Spleen (tissue), 11 donors: ENCODE data around the gene POC5. TPM values are rescaled to one million over a fixed set of nuclear protein-coding genes. Genes with fewer than 3 reads are reported as not detected.
A peak's percentile ranks its signal among the peaks of the same experiment; 100 is the strongest.

ENCODE experiments used
- DNase-seq: peaks from one replicate; pipeline ENCODE4 v3.0.0-alpha.2; 2020
- H3K27ac ChIP-seq, 8 donors: fragments of 200-600 bp; sonication (generic) in 7 of 8; 1 replicate in 4 of 8; 2 replicates in 4 of 8; pipeline versions ENCODE4 v1.5.0 to v1.8.0; 2016 to 2021; ENCODE audit warnings: inconsistent platforms in 4 of 8, mild to moderate bottlenecking in 4 of 8, moderate library complexity in 1 of 8
- H3K27me3 ChIP-seq, 7 donors: fragments of 200-600 bp; sonication (generic) in 6 of 7; replicated peaks in 1 of 7; 1 replicate in 4 of 7; 2 replicates in 3 of 7; pipeline versions ENCODE4 v1.5.0 to v1.8.0; 2016 to 2021; ENCODE audit warnings: inconsistent platforms in 3 of 7, mild to moderate bottlenecking in 1 of 7
- H3K36me3 ChIP-seq, 6 donors: fragments of 200-600 bp; sonication (generic) in 5 of 6; 1 replicate in 4 of 6; 2 replicates in 2 of 6; pipeline versions ENCODE4 v1.5.0 to v1.8.0; 2016 to 2021; ENCODE audit warnings: inconsistent platforms in 2 of 6
- H3K4me1 ChIP-seq, 6 donors: fragments of 200-600 bp; sonication (generic) in 5 of 6; 1 replicate in 3 of 6; 2 replicates in 3 of 6; pipeline versions ENCODE4 v1.5.0 to v1.8.0; 2016 to 2021; ENCODE audit warnings: inconsistent platforms in 3 of 6
- H3K4me3 ChIP-seq, 8 donors: fragments of 200-600 bp; sonication (generic) in 7 of 8; 1 replicate in 4 of 8; 2 replicates in 4 of 8; pipeline versions ENCODE4 v1.5.0 to v1.8.0; 2016 to 2021; ENCODE audit warnings: inconsistent platforms in 4 of 8, mild to moderate bottlenecking in 4 of 8, moderate library complexity in 2 of 8
- H3K9me3 ChIP-seq, 8 donors: fragments of 200-600 bp; sonication (generic) in 7 of 8; 1 replicate in 4 of 8; 2 replicates in 4 of 8; pipeline versions ENCODE4 v1.5.0 to v1.8.0; 2016 to 2021; ENCODE audit warnings: inconsistent platforms in 4 of 8
- CTCF ChIP-seq, 11 experiments: fragments of 200-600 bp in 7 of 11; fragments of 450-650 bp in 4 of 11; sonication (generic) in 4 of 11; IDR thresholded peaks in 8 of 11; conservative IDR thresholded peaks in 3 of 11; 1 replicate in 7 of 11; 2 replicates in 4 of 11; pipeline versions ENCODE4 v1.4.0 to v1.8.0; 2016 to 2021; ENCODE audit warnings: antibody characterized with exemption in 11 of 11, inconsistent platforms in 4 of 11, mild to moderate bottlenecking in 1 of 11
- POLR2A ChIP-seq, 3 donors: fragments of 450-650 bp; IDR thresholded peaks; one replicate each; pipeline ENCODE4 v1.5.1; 2017; ENCODE audit warnings: antibody characterized with exemption in 3 of 3, mild to moderate bottlenecking in 1 of 3
- POLR2AphosphoS5 ChIP-seq, 3 donors: sonication (generic); formaldehyde crosslinking; IDR thresholded peaks; one replicate each; pipeline ENCODE4 v1.5.1; 2017; ENCODE audit warnings: antibody characterized with exemption in 3 of 3
- WGBS, 5 donors: extraction: QIAGEN DNeasy Blood & Tissue Kit in 3 of 5; methylation state at CpG; one replicate each; pipeline versions ENCODE4 v1.1.5 to v1.1.7; 2013 to 2018; 5-methylcytosine and 5-hydroxymethylcytosine counted together
- intact Hi-C: fragments of 100-400 bp; cut with DNase I; formaldehyde crosslinking; loops from one replicate; pipeline ENCODE4 v1.15.0; 2023; ENCODE audit warnings: low total_unique reads
- polyA plus RNA-seq, 3 donors: library from polyadenylated mRNA; stranded (reverse); fragments of 200-250 nt; gene quantifications; one replicate each; pipeline ENCODE4 v1.2.1, GENCODE V29; 2013
- total RNA-seq, 7 donors: library from RNA; depleted of rRNA in 3 of 7; stranded (reverse); fragments of >200 nt in 3 of 7; fragmentation: NEBNext Ultra II Directional in 4 of 7; extraction: Animal tissue kit (Norgen Biotek cat#: 25700) in 4 of 7; gene quantifications; one replicate each; pipeline versions ENCODE4 v1.1.0 to v1.2.1, GENCODE V29; 2016 to 2021
- donor health status: healthy with polysubstance abuse.
- donor health status: DM: no; HTN: no; CAD: no; lungs with moderate emphysema.
- donor health status: DM: no; HTN: no; CAD: no.
- donor health status: Bipolar disorder and iron deficiency.
- donor health status: healthy.
- donor health status: DM: no; HTN: no; CAD: no.
- donor health status: DM: yes; HTN: yes; CAD: no.

POC5 gene
- total and polyA plus RNA-seq, 10 donors, result 11.2 to 36.0 (median 15.3) TPM

GRCh38 chr5:75720882-75721281, 3.6 kb upstream of the POC5 start:
- intact Hi-C loops, result loop anchor here (10.0 kb wide), 1 partner anchor 534 kb away; no protein-coding TSS in a partner anchor

GRCh38 chr5:75716715-75717081, 539 bp downstream of the POC5 start:
- DNase-seq, result peak; percentile 81
- Histone ChIP-seq H3K4me3 (peak overlapping the region; percentile 80 to 97 (median 91)), H3K9me3 (no peaks in the 10 kb centered on the region), H3K27ac (peak overlapping the region; percentile 79 to 97 (median 94)), H3K36me3 (peaks cover 0 to 32% (median 12%) of the 10 kb centered on the region in 6 donors), H3K27me3 (no peaks in the 10 kb centered on the region), H3K4me1 (peaks cover 12 to 59% (median 33%) of the 10 kb centered on the region in 6 donors)
- intact Hi-C loops, result no loop called here
- 0 to 1% (median 1%) methylated on average over 7 of the region's 7 CpGs for WGBS, 5 donors
- TF ChIP-seq CTCF (IDR thresholded peaks at IDR 0.05 in 8 of 11, conservative IDR thresholded peaks at IDR 0.05 in 3 of 11), result no peak
- no peak for TF ChIP-seq POLR2A (IDR thresholded peaks at IDR 0.05)
- TF ChIP-seq POLR2AphosphoS5 (IDR thresholded peaks at IDR 0.05), result no peak

More at GRCh38 chr5:75720882-75721281, 3.6 kb upstream of the POC5 start:
- H3K27me3 ChIP-seq, result no peaks in the 10 kb centered on the region
- TF ChIP-seq POLR2AphosphoS5 (IDR thresholded peaks at IDR 0.05) (no peak), CTCF (IDR thresholded peaks at IDR 0.05 in 8 of 11, conservative IDR thresholded peaks at IDR 0.05 in 3 of 11) (no peak), POLR2A (IDR thresholded peaks at IDR 0.05) (no peak)
- DNase-seq, result no peak
- no peaks in the 10 kb centered on the region for H3K36me3 ChIP-seq
- no peak overlapping the region for H3K4me3 ChIP-seq
- WGBS, 5 donors, result 51 to 90% (median 78%) methylated on average over 5 of the region's 5 CpGs
- H3K4me1 ChIP-seq, result peaks cover 9 to 21% (median 16%) of the 10 kb centered on the region in 6 donors
- peak overlapping the region in 2 of 8 donors; percentile 32 to 58 for H3K27ac ChIP-seq
- peaks cover 0 to 8% (median 0%) of the 10 kb centered on the region in 8 donors for H3K9me3 ChIP-seq

GRCh38 chr5:75712091-75712490, 5.1 kb downstream of the POC5 start:
- peaks cover 12 to 70% (median 36%) of the 10 kb centered on the region in 6 donors for H3K4me1 ChIP-seq
- H3K4me3 ChIP-seq, result no peak overlapping the region
- no peak overlapping the region for H3K27ac ChIP-seq
- intact Hi-C loops, result no loop called here
- no peak for DNase-seq
- H3K27me3 ChIP-seq, result no peaks in the 10 kb centered on the region
- 93 to 97% (median 96%) methylated on average over 2 of the region's 2 CpGs for WGBS, 5 donors
- no peaks in the 10 kb centered on the region for H3K9me3 ChIP-seq
- TF ChIP-seq CTCF (IDR thresholded peaks at IDR 0.05 in 8 of 11, conservative IDR thresholded peaks at IDR 0.05 in 3 of 11) (no peak), POLR2A (IDR thresholded peaks at IDR 0.05) (no peak), POLR2AphosphoS5 (IDR thresholded peaks at IDR 0.05) (no peak)
- H3K36me3 ChIP-seq, result peaks cover 0 to 76% (median 25%) of the 10 kb centered on the region in 6 donors

GRCh38 chr5:75711151-75711550, 6.1 kb downstream of the POC5 start:
- no peaks in the 10 kb centered on the region for H3K9me3 ChIP-seq
- TF ChIP-seq CTCF (IDR thresholded peaks at IDR 0.05 in 8 of 11, conservative IDR thresholded peaks at IDR 0.05 in 3 of 11), result no peak
- no peak overlapping the region for H3K27ac ChIP-seq
- H3K4me3 ChIP-seq, result no peak overlapping the region
- 95 to 100% (median 98%) methylated on average over 1 of the region's 1 CpG for whole genome bisulfite sequencing, 5 donors
- DNase-seq, result no peak
- intact Hi-C loops, result no loop called here
- peaks cover 0 to 81% (median 25%) of the 10 kb centered on the region in 6 donors for H3K36me3 ChIP-seq
- H3K4me1 ChIP-seq, result peaks cover 6 to 61% (median 28%) of the 10 kb centered on the region in 6 donors
- no peaks in the 10 kb centered on the region for H3K27me3 ChIP-seq
